NCI-H69 (cell line): Measurements from ENCODE around the gene BOC.
A peak's percentile ranks its signal among the peaks of the same experiment; 100 is the strongest.
"Not testable (repeated sequence)": the region's sequence is repeated elsewhere in the genome, so short reads cannot be mapped to it uniquely, and the experiment has no call there.

Experiments used
- DNase-seq: peaks from one replicate; lab custom pipeline; 2025; lab: John Stamatoyannopoulos, UW

BOC gene

GRCh38 chr3:113211330-113212149 lies at the start of gene BOC:
TSS of gene BOC (plus strand) at chr3:113211557. CDS start at chr3:113249803, 38,246 bp downstream.
- DNase-seq: peak; percentile 73

GRCh38 chr3:113161661-113162060 lies 49.7 kb upstream of the BOC start:
- no peak for DNase-seq

GRCh38 chr3:113163152-113163551 lies 48.2 kb upstream of the BOC start:
- DNase-seq: peak; percentile 62

GRCh38 chr3:113165841-113166240 lies 45.5 kb upstream of the BOC start:
- DNase-seq: peak; percentile 19

- DNase-seq: no peak
Observed at GRCh38 chr3:113166357-113166718, 45.0 kb upstream of the BOC start.

GRCh38 chr3:113166719-113167492 lies 44.5 kb upstream of the BOC start:
- peak; percentile 96 for DNase-seq

- DNase-seq: peak; percentile 96
Observed at GRCh38 chr3:113167825-113168801, 43.2 kb upstream of the BOC start.

GRCh38 chr3:113169891-113170452 lies 41.4 kb upstream of the BOC start:
- DNase-seq: peak; percentile 34

GRCh38 chr3:113170771-113171170 lies 40.6 kb upstream of the BOC start:
- no peak for DNase-seq

GRCh38 chr3:113171675-113172300 lies 39.6 kb upstream of the BOC start:
- not testable (repeated sequence) for DNase-seq

GRCh38 chr3:113173102-113173501 lies 38.3 kb upstream of the BOC start:
- DNase-seq: no peak

- no peak for DNase-seq
Observed at GRCh38 chr3:113174304-113174703, 37.1 kb upstream of the BOC start.

GRCh38 chr3:113174801-113175485 lies 36.4 kb upstream of the BOC start:
- DNase-seq: no peak

- DNase-seq: no peak
Observed at GRCh38 chr3:113177526-113177925, 33.8 kb upstream of the BOC start.

- no peak for DNase-seq
Observed at GRCh38 chr3:113179235-113179824, 32.0 kb upstream of the BOC start.

GRCh38 chr3:113183748-113184661 lies 27.4 kb upstream of the BOC start:
- DNase-seq: no peak

GRCh38 chr3:113185194-113185835 lies 26.0 kb upstream of the BOC start:
- no peak for DNase-seq

- peak; percentile 37 for DNase-seq
Observed at GRCh38 chr3:113186566-113186965, 24.8 kb upstream of the BOC start.

- no peak for DNase-seq
Observed at GRCh38 chr3:113193288-113193687, 18.1 kb upstream of the BOC start.
